HG02943 (cell line): ENCODE measurements around the gene COL15A1.
"Not testable (repeated sequence)": the region's sequence is repeated elsewhere in the genome, so short reads cannot be mapped to it uniquely, and the experiment has no call there.

Experiments
- ATAC-seq: cut with Tn5 transposase; IDR thresholded peaks from one replicate; pipeline ENCODE4 v1.9.1; 2021; ENCODE audit warnings: mild to moderate bottlenecking, low read depth, moderate library complexity; ENCODE audit not compliant: unreplicated experiment

The COL15A1 gene

GRCh38 chr9:98943682-98944056 lies at the start of gene COL15A1:
Gene COL15A1 (plus strand): TSS chr9:98943907. CDS start chr9:98944062, 155 bp downstream.
- ATAC-seq = no peak

GRCh38 chr9:98894171-98894570 lies 49.5 kb upstream of the COL15A1 start:
- no peak for ATAC-seq

GRCh38 chr9:98894761-98895160 lies 48.9 kb upstream of the COL15A1 start:
- no peak for ATAC-seq

GRCh38 chr9:98896632-98897031 lies 47.1 kb upstream of the COL15A1 start:
- no peak for ATAC-seq

GRCh38 chr9:98897745-98898144 lies 46.0 kb upstream of the COL15A1 start:
- no peak for ATAC-seq

GRCh38 chr9:98899408-98900056 lies 44.2 kb upstream of the COL15A1 start:
- ATAC-seq = no peak

GRCh38 chr9:98900244-98900643 lies 43.5 kb upstream of the COL15A1 start:
- no peak for ATAC-seq

GRCh38 chr9:98900725-98901124 lies 43.0 kb upstream of the COL15A1 start:
- ATAC-seq = no peak

GRCh38 chr9:98901843-98902242 lies 41.9 kb upstream of the COL15A1 start:
- ATAC-seq = not testable (repeated sequence)

GRCh38 chr9:98902516-98902915 lies 41.2 kb upstream of the COL15A1 start:
- ATAC-seq = no peak

GRCh38 chr9:98902925-98903324 lies 40.8 kb upstream of the COL15A1 start:
- no peak for ATAC-seq

- ATAC-seq = no peak
These were observed 39.7 kb upstream of the COL15A1 start for GRCh38 chr9:98903961-98904411.

GRCh38 chr9:98905015-98905414 lies 38.7 kb upstream of the COL15A1 start:
- no peak for ATAC-seq

GRCh38 chr9:98906273-98907040 lies 37.2 kb upstream of the COL15A1 start:
- no peak for ATAC-seq

GRCh38 chr9:98907055-98907454 lies 36.7 kb upstream of the COL15A1 start:
- ATAC-seq = no peak

GRCh38 chr9:98908897-98909634 lies 34.6 kb upstream of the COL15A1 start:
- ATAC-seq = no peak

GRCh38 chr9:98909935-98910334 lies 33.8 kb upstream of the COL15A1 start:
- ATAC-seq = no peak

- no peak for ATAC-seq
These were observed 32.7 kb upstream of the COL15A1 start for GRCh38 chr9:98911042-98911441.

- not testable (repeated sequence) for ATAC-seq
These were observed 32.0 kb upstream of the COL15A1 start for GRCh38 chr9:98911738-98912137.

- no peak for ATAC-seq
These were observed 31.3 kb upstream of the COL15A1 start for GRCh38 chr9:98912450-98912849.

GRCh38 chr9:98913044-98913443 lies 30.7 kb upstream of the COL15A1 start:
- no peak for ATAC-seq
